ENCODE results near the gene UBE2F.

The UBE2F gene

GRCh38 chr2:238079874-238080327, 113.1 kb downstream of the UBE2F start:
- H3K36me3 ChIP-seq (ENCODE audit: control insufficient read depth in 2 of 2, insufficient read depth in 2 of 2, low read length in 2 of 2) = peaks cover 12 to 14% of the 10 kb centered on the region in 2 donors

GRCh38 chr2:238080518-238080917, 113.7 kb downstream of the UBE2F start:
- H3K9me3 ChIP-seq (ENCODE audit: control insufficient read depth in 2 of 2, low read length in 2 of 2) = no peaks in the 10 kb centered on the region
- no peak overlapping the region for H3K27ac ChIP-seq (ENCODE audit: low read length)
- H3K4me1 ChIP-seq (ENCODE audit: control insufficient read depth, insufficient read depth, low read length) = no peaks in the 10 kb centered on the region
- H3K27me3 ChIP-seq (ENCODE audit: control insufficient read depth in 1 of 2, insufficient read depth in 2 of 2, low read length in 2 of 2) = no peaks in the 10 kb centered on the region
- no peak overlapping the region for H3K9ac ChIP-seq (ENCODE audit: low read length in 2 of 2)
- H3K36me3 ChIP-seq (ENCODE audit: control insufficient read depth in 2 of 2, insufficient read depth in 2 of 2, low read length in 2 of 2) = peaks cover 12 to 14% of the 10 kb centered on the region in 2 donors
- H3K4me3 ChIP-seq (ENCODE audit: low read length in 2 of 2) = no peak overlapping the region

More at GRCh38 chr2:238079874-238080327, 113.1 kb downstream of the UBE2F start:
- no peak overlapping the region for H3K27ac ChIP-seq (ENCODE audit: low read length)
- H3K4me3 ChIP-seq (ENCODE audit: low read length in 2 of 2) = no peak overlapping the region
- H3K27me3 ChIP-seq (ENCODE audit: control insufficient read depth in 1 of 2, insufficient read depth in 2 of 2, low read length in 2 of 2) = no peaks in the 10 kb centered on the region
- H3K9ac ChIP-seq (ENCODE audit: low read length in 2 of 2) = no peak overlapping the region
- no peaks in the 10 kb centered on the region for H3K9me3 ChIP-seq (ENCODE audit: control insufficient read depth in 2 of 2, low read length in 2 of 2)
- H3K4me1 ChIP-seq (ENCODE audit: control insufficient read depth, insufficient read depth, low read length) = no peaks in the 10 kb centered on the region

- H3K36me3 ChIP-seq (ENCODE audit: control insufficient read depth in 2 of 2, insufficient read depth in 2 of 2, low read length in 2 of 2) = peaks cover 12 to 14% of the 10 kb centered on the region in 2 donors
- no peaks in the 10 kb centered on the region for H3K4me1 ChIP-seq (ENCODE audit: control insufficient read depth, insufficient read depth, low read length)
Observed at GRCh38 chr2:238081150-238081549, 114.3 kb downstream of the UBE2F start.

GRCh38 chr2:238081561-238081960, 114.7 kb downstream of the UBE2F start:
- no peaks in the 10 kb centered on the region for H3K4me1 ChIP-seq (ENCODE audit: control insufficient read depth, insufficient read depth, low read length)
- no peak overlapping the region for H3K4me3 ChIP-seq (ENCODE audit: low read length in 2 of 2)
- H3K27me3 ChIP-seq (ENCODE audit: control insufficient read depth in 1 of 2, insufficient read depth in 2 of 2, low read length in 2 of 2) = no peaks in the 10 kb centered on the region
- no peaks in the 10 kb centered on the region for H3K9me3 ChIP-seq (ENCODE audit: control insufficient read depth in 2 of 2, low read length in 2 of 2)
- peaks cover 12 to 14% of the 10 kb centered on the region in 2 donors for H3K36me3 ChIP-seq (ENCODE audit: control insufficient read depth in 2 of 2, insufficient read depth in 2 of 2, low read length in 2 of 2)
- no peak overlapping the region for H3K27ac ChIP-seq (ENCODE audit: low read length)
- H3K9ac ChIP-seq (ENCODE audit: low read length in 2 of 2) = no peak overlapping the region

More at GRCh38 chr2:238081150-238081549, 114.3 kb downstream of the UBE2F start:
- H3K4me3 ChIP-seq (ENCODE audit: low read length in 2 of 2) = no peak overlapping the region
- H3K27ac ChIP-seq (ENCODE audit: low read length) = no peak overlapping the region
- no peak overlapping the region for H3K9ac ChIP-seq (ENCODE audit: low read length in 2 of 2)
- no peaks in the 10 kb centered on the region for H3K9me3 ChIP-seq (ENCODE audit: control insufficient read depth in 2 of 2, low read length in 2 of 2)
- no peaks in the 10 kb centered on the region for H3K27me3 ChIP-seq (ENCODE audit: control insufficient read depth in 1 of 2, insufficient read depth in 2 of 2, low read length in 2 of 2)

GRCh38 chr2:238082151-238082550, 115.3 kb downstream of the UBE2F start:
- Histone ChIP-seq H3K36me3 (ENCODE audit: control insufficient read depth in 2 of 2, insufficient read depth in 2 of 2, low read length in 2 of 2) (peaks cover 12 to 14% of the 10 kb centered on the region in 2 donors), H3K27me3 (ENCODE audit: control insufficient read depth in 1 of 2, insufficient read depth in 2 of 2, low read length in 2 of 2) (no peaks in the 10 kb centered on the region), H3K4me1 (ENCODE audit: control insufficient read depth, insufficient read depth, low read length) (no peaks in the 10 kb centered on the region), H3K9me3 (ENCODE audit: control insufficient read depth in 2 of 2, low read length in 2 of 2) (no peaks in the 10 kb centered on the region), H3K4me3 (ENCODE audit: low read length in 2 of 2) (no peak overlapping the region), H3K9ac (ENCODE audit: low read length in 2 of 2) (no peak overlapping the region), H3K27ac (ENCODE audit: low read length) (no peak overlapping the region)

GRCh38 chr2:238082827-238083226, 116.0 kb downstream of the UBE2F start:
- Histone ChIP-seq H3K4me3 (ENCODE audit: low read length in 2 of 2) (no peak overlapping the region), H3K36me3 (ENCODE audit: control insufficient read depth in 2 of 2, insufficient read depth in 2 of 2, low read length in 2 of 2) (peaks cover 9 to 14% of the 10 kb centered on the region in 2 donors), H3K27me3 (ENCODE audit: control insufficient read depth in 1 of 2, insufficient read depth in 2 of 2, low read length in 2 of 2) (no peaks in the 10 kb centered on the region), H3K9me3 (ENCODE audit: control insufficient read depth in 2 of 2, low read length in 2 of 2) (no peaks in the 10 kb centered on the region), H3K4me1 (ENCODE audit: control insufficient read depth, insufficient read depth, low read length) (no peaks in the 10 kb centered on the region), H3K27ac (ENCODE audit: low read length) (no peak overlapping the region), H3K9ac (ENCODE audit: low read length in 2 of 2) (no peak overlapping the region)

- peaks cover 9 to 14% of the 10 kb centered on the region in 2 donors for H3K36me3 ChIP-seq (ENCODE audit: control insufficient read depth in 2 of 2, insufficient read depth in 2 of 2, low read length in 2 of 2)
- no peaks in the 10 kb centered on the region for H3K27me3 ChIP-seq (ENCODE audit: control insufficient read depth in 1 of 2, insufficient read depth in 2 of 2, low read length in 2 of 2)
- H3K9ac ChIP-seq (ENCODE audit: low read length in 2 of 2) = no peak overlapping the region
- no peak overlapping the region for H3K27ac ChIP-seq (ENCODE audit: low read length)
- no peaks in the 10 kb centered on the region for H3K9me3 ChIP-seq (ENCODE audit: control insufficient read depth in 2 of 2, low read length in 2 of 2)
- H3K4me3 ChIP-seq (ENCODE audit: low read length in 2 of 2) = no peak overlapping the region
- H3K4me1 ChIP-seq (ENCODE audit: control insufficient read depth, insufficient read depth, low read length) = no peaks in the 10 kb centered on the region
Observed at GRCh38 chr2:238083919-238084318, 117.1 kb downstream of the UBE2F start.

GRCh38 chr2:238084761-238085160, 117.9 kb downstream of the UBE2F start:
- H3K27me3 ChIP-seq (ENCODE audit: control insufficient read depth in 1 of 2, insufficient read depth in 2 of 2, low read length in 2 of 2) = no peaks in the 10 kb centered on the region
- no peaks in the 10 kb centered on the region for H3K9me3 ChIP-seq (ENCODE audit: control insufficient read depth in 2 of 2, low read length in 2 of 2)
- no peak overlapping the region for H3K27ac ChIP-seq (ENCODE audit: low read length)
- peaks cover 9 to 14% of the 10 kb centered on the region in 2 donors for H3K36me3 ChIP-seq (ENCODE audit: control insufficient read depth in 2 of 2, insufficient read depth in 2 of 2, low read length in 2 of 2)
- H3K9ac ChIP-seq (ENCODE audit: low read length in 2 of 2) = no peak overlapping the region
- no peaks in the 10 kb centered on the region for H3K4me1 ChIP-seq (ENCODE audit: control insufficient read depth, insufficient read depth, low read length)
- no peak overlapping the region for H3K4me3 ChIP-seq (ENCODE audit: low read length in 2 of 2)

- no peak overlapping the region for H3K9ac ChIP-seq (ENCODE audit: low read length in 2 of 2)
Observed at GRCh38 chr2:238085899-238086298, 119.1 kb downstream of the UBE2F start.

GRCh38 chr2:238087211-238087610, 120.4 kb downstream of the UBE2F start:
- Histone ChIP-seq H3K27me3 (ENCODE audit: control insufficient read depth in 1 of 2, insufficient read depth in 2 of 2, low read length in 2 of 2) (no peaks in the 10 kb centered on the region), H3K27ac (ENCODE audit: low read length) (no peak overlapping the region), H3K4me1 (ENCODE audit: control insufficient read depth, insufficient read depth, low read length) (no peaks in the 10 kb centered on the region), H3K9me3 (ENCODE audit: control insufficient read depth in 2 of 2, low read length in 2 of 2) (no peaks in the 10 kb centered on the region), H3K4me3 (ENCODE audit: low read length in 2 of 2) (no peak overlapping the region), H3K9ac (ENCODE audit: low read length in 2 of 2) (no peak overlapping the region), H3K36me3 (ENCODE audit: control insufficient read depth in 2 of 2, insufficient read depth in 2 of 2, low read length in 2 of 2) (peaks cover 9% of the 10 kb centered on the region in 2 donors)

More at GRCh38 chr2:238085899-238086298, 119.1 kb downstream of the UBE2F start:
- Histone ChIP-seq H3K27ac (ENCODE audit: low read length) (no peak overlapping the region), H3K36me3 (ENCODE audit: control insufficient read depth in 2 of 2, insufficient read depth in 2 of 2, low read length in 2 of 2) (peaks cover 9 to 14% of the 10 kb centered on the region in 2 donors), H3K27me3 (ENCODE audit: control insufficient read depth in 1 of 2, insufficient read depth in 2 of 2, low read length in 2 of 2) (no peaks in the 10 kb centered on the region), H3K9me3 (ENCODE audit: control insufficient read depth in 2 of 2, low read length in 2 of 2) (no peaks in the 10 kb centered on the region), H3K4me3 (ENCODE audit: low read length in 2 of 2) (no peak overlapping the region), H3K4me1 (ENCODE audit: control insufficient read depth, insufficient read depth, low read length) (no peaks in the 10 kb centered on the region)

- Histone ChIP-seq H3K4me1 (ENCODE audit: control insufficient read depth, insufficient read depth, low read length) (no peaks in the 10 kb centered on the region), H3K27ac (ENCODE audit: low read length) (no peak overlapping the region), H3K9me3 (ENCODE audit: control insufficient read depth in 2 of 2, low read length in 2 of 2) (no peaks in the 10 kb centered on the region), H3K9ac (ENCODE audit: low read length in 2 of 2) (no peak overlapping the region), H3K27me3 (ENCODE audit: control insufficient read depth in 1 of 2, insufficient read depth in 2 of 2, low read length in 2 of 2) (no peaks in the 10 kb centered on the region), H3K36me3 (ENCODE audit: control insufficient read depth in 2 of 2, insufficient read depth in 2 of 2, low read length in 2 of 2) (no peaks in the 10 kb centered on the region), H3K4me3 (ENCODE audit: low read length in 2 of 2) (no peak overlapping the region)
Observed at GRCh38 chr2:238090887-238091286, 124.1 kb downstream of the UBE2F start.

Data from stomach smooth muscle (tissue), 2 donors.